Stomach (tissue), 9 donors: ENCODE results near the gene UAP1L1. TPM values are rescaled to one million over a fixed set of nuclear protein-coding genes. Genes with fewer than 3 reads are reported as not detected.

Experiments used
- DNase-seq, 2 donors: peaks; one replicate each; pipeline versions ENCODE4 v3.0.0 to v3.0.0-alpha.2; 2013 to 2019
- H3K27ac ChIP-seq, 5 donors: fragments of 200-600 bp in 4 of 5; sonication (generic) in 4 of 5; one replicate each; pipeline ENCODE4 v1.5.1; 2013 to 2019; ENCODE audit warnings: mild to moderate bottlenecking in 1 of 5, moderate library complexity in 1 of 5
- H3K27me3 ChIP-seq, 3 donors: fragments of 200-600 bp; sonication (generic); one replicate each; pipeline ENCODE4 v1.5.1; 2017 to 2019; ENCODE audit warnings: mixed run types in 1 of 3
- H3K36me3 ChIP-seq, 4 donors: fragments of 200-600 bp; sonication (generic); 1 replicate in 3 of 4; 2 replicates in 1 of 4; pipeline ENCODE4 v1.5.1; 2016 to 2019
- H3K4me1 ChIP-seq, 4 donors: fragments of 200-600 bp; sonication (generic); one replicate each; pipeline ENCODE4 v1.5.1; 2016 to 2019
- H3K4me3 ChIP-seq, 4 donors: fragments of 200-600 bp; sonication (generic) in 3 of 4; one replicate each; pipeline ENCODE4 v1.5.1; 2016 to 2019; ENCODE audit warnings: mild to moderate bottlenecking in 1 of 4
- H3K9me3 ChIP-seq, 4 donors: fragments of 200-600 bp; sonication (generic); one replicate each; pipeline ENCODE4 v1.5.1; 2016 to 2019
- EP300 ChIP-seq: sonication (generic); formaldehyde crosslinking; IDR thresholded peaks from one replicate; pipeline ENCODE4 v1.6.1; 2017; ENCODE audit warnings: antibody characterized with exemption
- POLR2A ChIP-seq, 4 donors: fragments of 450-650 bp; IDR thresholded peaks; one replicate each; pipeline ENCODE4 v1.6.1; 2016; ENCODE audit warnings: antibody characterized with exemption in 4 of 4, control low read depth in 2 of 4, mild to moderate bottlenecking in 1 of 4, moderate library complexity in 1 of 4
- POLR2AphosphoS5 ChIP-seq, 3 donors: sonication (generic); formaldehyde crosslinking; IDR thresholded peaks; one replicate each; pipeline ENCODE4 v1.6.1; 2016; ENCODE audit warnings: antibody characterized with exemption in 3 of 3
- WGBS, 5 donors: extraction: QIAGEN DNeasy Blood & Tissue Kit in 3 of 5; methylation state at CpG; one replicate each; pipeline versions ENCODE4 v1.1.5 to v1.1.7; 2013 to 2018; 5-methylcytosine and 5-hydroxymethylcytosine counted together
- intact Hi-C: fragments of 100-400 bp; cut with DNase I; formaldehyde crosslinking; loops from one replicate; pipeline ENCODE4 v1.15.1; 2023; ENCODE audit warnings: low total_unique reads
- polyA plus RNA-seq, 3 donors: library from polyadenylated mRNA; stranded (reverse); fragments of 200-250 nt; gene quantifications; one replicate each; pipeline ENCODE4 v1.2.3, GENCODE V29; 2013
- total RNA-seq, 5 donors: library from RNA; depleted of rRNA; stranded (reverse); fragments of >200 nt; gene quantifications; one replicate each; pipeline versions ENCODE4 v1.1.0 to v1.2.3, GENCODE V29; 2014 to 2016
- TF ChIP-seq, protein P1 (sequence below), 7 experiments: fragments of 450-650 bp in 4 of 7; fragments of 200-600 bp in 3 of 7; sonication (generic) in 3 of 7; IDR thresholded peaks; one replicate each; pipeline ENCODE4 v1.5.1; 2016 to 2019; ENCODE audit warnings: antibody characterized with exemption in 7 of 7, control low read depth in 2 of 7, mild to moderate bottlenecking in 1 of 7
- donor health status: healthy with polysubstance abuse.
- donor health status: Bipolar disorder and iron deficiency.
- donor health status: healthy.

UAP1L1 gene
- total and polyA plus RNA-seq, 8 donors: 4.1 to 95.6 (median 6.8) TPM

DNA sequence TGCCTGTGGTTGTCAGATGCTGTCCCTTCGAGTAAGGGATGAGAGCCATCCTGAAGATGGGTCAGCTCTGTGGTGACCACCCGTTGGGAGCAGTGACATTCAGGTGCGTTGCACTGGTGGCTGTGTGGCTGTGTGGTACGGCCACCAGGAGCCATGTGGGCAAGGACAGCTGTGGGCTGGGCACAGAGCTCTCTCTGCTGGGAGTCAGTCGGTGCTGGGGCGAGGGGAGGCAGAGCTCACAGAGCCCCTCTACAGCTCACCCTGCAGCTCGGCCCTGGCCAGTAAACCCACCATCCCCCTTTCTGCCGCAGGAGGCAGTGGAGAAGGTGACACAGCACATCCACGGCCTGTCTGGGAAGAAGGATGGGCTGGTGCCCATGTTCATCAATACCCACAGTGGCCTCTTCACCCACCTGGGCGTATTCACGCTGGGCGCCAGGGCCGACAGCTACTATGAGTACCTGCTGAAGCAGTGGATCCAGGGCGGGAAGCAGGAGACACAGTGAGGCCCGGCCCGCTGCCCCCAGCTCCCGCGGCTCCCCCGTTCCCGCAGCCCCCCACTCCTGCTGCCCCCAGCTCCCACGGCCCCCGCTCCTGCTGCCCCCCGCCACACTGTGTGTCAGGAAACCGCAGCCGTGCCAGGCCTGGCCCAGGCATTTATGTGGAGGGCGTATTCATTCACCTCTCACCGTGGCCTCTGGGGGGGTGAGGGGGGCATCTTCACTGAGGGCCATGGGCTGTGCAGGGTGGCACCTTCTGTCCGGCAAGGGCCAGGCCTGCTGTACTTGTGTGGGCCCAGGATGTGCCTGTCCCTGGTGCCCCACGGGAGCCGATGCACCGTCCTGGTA lies 28.7 kb downstream of the UAP1L1 start:
- no peak overlapping the region for H3K4me3 ChIP-seq
- DNase-seq: no peak
- H3K27ac ChIP-seq: no peak overlapping the region
- no peak for TF ChIP-seq EP300
- TF ChIP-seq, protein P1, sequence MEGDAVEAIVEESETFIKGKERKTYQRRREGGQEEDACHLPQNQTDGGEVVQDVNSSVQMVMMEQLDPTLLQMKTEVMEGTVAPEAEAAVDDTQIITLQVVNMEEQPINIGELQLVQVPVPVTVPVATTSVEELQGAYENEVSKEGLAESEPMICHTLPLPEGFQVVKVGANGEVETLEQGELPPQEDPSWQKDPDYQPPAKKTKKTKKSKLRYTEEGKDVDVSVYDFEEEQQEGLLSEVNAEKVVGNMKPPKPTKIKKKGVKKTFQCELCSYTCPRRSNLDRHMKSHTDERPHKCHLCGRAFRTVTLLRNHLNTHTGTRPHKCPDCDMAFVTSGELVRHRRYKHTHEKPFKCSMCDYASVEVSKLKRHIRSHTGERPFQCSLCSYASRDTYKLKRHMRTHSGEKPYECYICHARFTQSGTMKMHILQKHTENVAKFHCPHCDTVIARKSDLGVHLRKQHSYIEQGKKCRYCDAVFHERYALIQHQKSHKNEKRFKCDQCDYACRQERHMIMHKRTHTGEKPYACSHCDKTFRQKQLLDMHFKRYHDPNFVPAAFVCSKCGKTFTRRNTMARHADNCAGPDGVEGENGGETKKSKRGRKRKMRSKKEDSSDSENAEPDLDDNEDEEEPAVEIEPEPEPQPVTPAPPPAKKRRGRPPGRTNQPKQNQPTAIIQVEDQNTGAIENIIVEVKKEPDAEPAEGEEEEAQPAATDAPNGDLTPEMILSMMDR (IDR thresholded peaks at IDR 0.05): no peak
- no peak for TF ChIP-seq POLR2A (IDR thresholded peaks at IDR 0.05)
- TF ChIP-seq POLR2AphosphoS5 (IDR thresholded peaks at IDR 0.05): no peak
- intact Hi-C loops: no loop called here
- H3K9me3 ChIP-seq: no peaks in the 10 kb centered on the region
- H3K36me3 ChIP-seq: peaks cover 55 to 100% (median 100%) of the 10 kb centered on the region in 4 donors
- no peaks in the 10 kb centered on the region for H3K4me1 ChIP-seq
- WGBS, 5 donors: 91 to 95% (median 93%) methylated on average over 25 to 31 of the region's 31 CpGs
- no peaks in the 10 kb centered on the region for H3K27me3 ChIP-seq

DNA sequence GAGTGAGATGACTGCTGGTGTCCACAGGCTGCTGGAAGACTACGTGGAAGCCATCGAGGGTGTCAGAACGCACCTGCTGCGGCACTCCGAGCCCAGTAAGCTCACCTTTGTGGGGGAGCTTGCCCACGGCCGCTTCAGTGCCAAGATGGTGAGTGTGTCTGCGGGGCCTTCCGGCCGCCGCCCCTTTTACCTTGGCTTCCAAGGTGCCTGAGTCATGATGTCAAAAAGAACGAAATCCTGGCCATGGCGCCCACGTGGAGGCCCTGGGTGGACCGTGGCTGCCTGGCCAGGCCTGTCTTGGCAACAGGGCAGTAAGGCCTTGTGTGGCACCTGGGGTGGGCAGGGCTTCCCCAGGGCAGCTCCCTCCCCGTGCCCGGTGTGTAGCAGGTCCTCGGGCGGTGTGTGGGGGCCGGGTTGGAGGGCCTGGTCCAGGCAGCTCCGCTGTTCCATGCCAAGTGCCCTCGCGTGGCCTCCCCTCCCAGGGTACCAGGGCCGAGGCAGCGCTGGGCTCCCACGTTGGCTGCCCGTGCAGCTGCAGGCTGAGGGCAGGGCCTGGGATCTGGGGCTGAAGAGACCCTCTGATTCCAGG lies 29.4 kb downstream of the UAP1L1 start:
- TF ChIP-seq POLR2A (IDR thresholded peaks at IDR 0.05): no peak
- no peak for TF ChIP-seq EP300
- TF ChIP-seq, protein P1 (IDR thresholded peaks at IDR 0.05): no peak
- TF ChIP-seq POLR2AphosphoS5 (IDR thresholded peaks at IDR 0.05): no peak
- no peak overlapping the region for H3K4me3 ChIP-seq
- DNase-seq: no peak
- H3K9me3 ChIP-seq: no peaks in the 10 kb centered on the region
- no peaks in the 10 kb centered on the region for H3K27me3 ChIP-seq
- peaks cover 47 to 100% (median 99%) of the 10 kb centered on the region in 4 donors for H3K36me3 ChIP-seq
- no peaks in the 10 kb centered on the region for H3K4me1 ChIP-seq
- intact Hi-C loops: no loop called here
- no peak overlapping the region for H3K27ac ChIP-seq
- whole genome bisulfite sequencing, 5 donors: 89 to 95% (median 93%) methylated on average over 18 to 27 of the region's 27 CpGs

GRCh38 chr9:137107312-137107921 lies 30.1 kb downstream of the UAP1L1 start:
- no peaks in the 10 kb centered on the region for H3K27me3 ChIP-seq
- intact Hi-C loops: no loop called here
- no peaks in the 10 kb centered on the region for H3K4me1 ChIP-seq
- DNase-seq: no peak
- no peak overlapping the region for H3K27ac ChIP-seq
- 88 to 95% (median 93%) methylated on average over 20 to 27 of the region's 27 CpGs for WGBS, 5 donors
- TF ChIP-seq EP300 (no peak), POLR2A (IDR thresholded peaks at IDR 0.05) (no peak), POLR2AphosphoS5 (IDR thresholded peaks at IDR 0.05) (no peak)
- TF ChIP-seq, protein P1 (IDR thresholded peaks at IDR 0.05): no peak
- H3K4me3 ChIP-seq: no peak overlapping the region
- no peaks in the 10 kb centered on the region for H3K9me3 ChIP-seq
- H3K36me3 ChIP-seq: peaks cover 43 to 100% (median 99%) of the 10 kb centered on the region in 4 donors

DNA sequence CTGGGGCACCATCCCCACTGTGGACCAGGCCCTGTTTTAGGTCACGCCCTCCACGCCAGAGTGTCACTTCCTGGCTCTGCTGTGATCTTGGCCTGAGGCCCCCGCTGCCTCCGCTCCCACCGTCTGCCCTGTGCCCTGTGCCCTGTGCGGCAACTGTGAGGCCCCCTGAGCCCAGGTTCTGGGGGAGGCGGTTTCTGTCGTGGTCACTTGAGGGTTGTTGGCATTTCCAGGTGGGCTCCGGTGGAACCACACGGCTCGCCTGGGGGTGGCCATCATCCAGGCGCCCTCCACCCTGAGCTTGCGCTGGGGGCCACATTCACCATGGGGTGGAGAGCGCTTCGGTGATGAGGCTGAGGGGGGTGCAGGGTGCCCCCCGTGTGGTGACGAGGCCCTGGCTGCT lies 30.7 kb downstream of the UAP1L1 start:
- intact Hi-C loops: no loop called here
- DNase-seq: no peak
- no peaks in the 10 kb centered on the region for H3K27me3 ChIP-seq
- H3K4me1 ChIP-seq: peaks cover 0 to 2% (median 1%) of the 10 kb centered on the region in 4 donors
- TF ChIP-seq POLR2AphosphoS5 (IDR thresholded peaks at IDR 0.05): no peak
- TF ChIP-seq POLR2A (IDR thresholded peaks at IDR 0.05): no peak
- TF ChIP-seq, protein P1 (IDR thresholded peaks at IDR 0.05): no peak
- H3K27ac ChIP-seq: no peak overlapping the region
- H3K36me3 ChIP-seq: peaks cover 43 to 100% (median 99%) of the 10 kb centered on the region in 4 donors
- H3K4me3 ChIP-seq: no peak overlapping the region
- 92 to 97% (median 93%) methylated on average over 13 to 17 of the region's 17 CpGs for WGBS, 5 donors
- no peaks in the 10 kb centered on the region for H3K9me3 ChIP-seq
